Loucy (cell line): ENCODE measurements around the gene PECR.

Experiments
- CTCF ChIP-seq: fragments of 200-600 bp; sonication (generic); conservative IDR thresholded peaks from 2 replicates; pipeline ENCODE4 v1.5.1; 2014; ENCODE audit warnings: mild to moderate bottlenecking, antibody characterized with exemption, low read length
- EZH2phosphoT487 ChIP-seq: fragments of 200-600 bp; IDR thresholded peaks from 2 replicates; pipeline ENCODE4 v1.6.1; 2018; ENCODE audit warnings: antibody characterized with exemption, mild to moderate bottlenecking, moderate library complexity, borderline replicate concordance

GRCh38 chr2:216118474-216118873 is 36.9 kb upstream of the PECR start:
- no peak for TF ChIP-seq CTCF
- TF ChIP-seq EZH2phosphoT487: no peak
